HCT116 (cell line): ENCODE results near the gene HSPA1A. TPM values are rescaled to one million over a fixed set of nuclear protein-coding genes. Genes with fewer than 3 reads are reported as not detected.

ENCODE experiments used
- ATAC-seq: fragments of 200-7000 bp; cut with Tn5 transposase; 2 replicates; pipeline ENCODE4 v1.9.1; 2020; ENCODE audit warnings: mild to moderate bottlenecking, moderate library complexity
- BruUV-seq: library from RNA; stranded (reverse); fragments of 400-500 nt; replicated peaks from 2 replicates; lab custom pipeline; 2021; lab: Mats Ljungman, UMichigan
- CTCF ChIA-PET: fragments of 300-600 bp; sonication (Branson Sonifier 250); formaldehyde crosslinking; loops from one replicate; lab custom pipeline; 2021; ENCODE audit warnings: antibody characterized with exemption; lab: Charles Lee
- POLR2A ChIA-PET: fragments of 300-600, 350-600 bp; sonication (Branson Sonifier 250); formaldehyde crosslinking; loops from one replicate; lab custom pipeline; 2021; ENCODE audit warnings: antibody characterized with exemption; lab: Charles Lee
- RAD21 ChIA-PET, 2 experiments: fragments of 300-600 bp; sonication (Branson Sonifier 250); formaldehyde crosslinking; loops; one replicate each; lab custom pipeline; 2023; ENCODE audit warnings: low total read pairs in 2 of 2; ENCODE audit not compliant: uncharacterized antibody in 2 of 2, unreplicated experiment in 2 of 2, low non-redundant PET in 1 of 2; lab: Charles Lee
- DNase-seq: peaks from one replicate; pipeline ENCODE4 v3.0.0-alpha.2; 2010; ENCODE audit warnings: low read depth, low spot score
- H2AFZ ChIP-seq: fragments of 200-600 bp; shearing (Covaris generic), sonication (generic); 2 replicates; pipeline ENCODE4 v1.6.1; 2017; ENCODE audit warnings: low read depth, mixed run types, mixed read lengths, antibody characterized with exemption, low read length; ENCODE audit not compliant: poor library complexity, severe bottlenecking
- H3K27ac ChIP-seq: 2 replicates; pipeline ENCODE4 v1.5.1; 2012; ENCODE audit warnings: low read depth, low read length
- H3K27me3 ChIP-seq: fragments of 200-600 bp; sonication (generic); 2 replicates; pipeline ENCODE4 v1.6.1; 2016; ENCODE audit warnings: mixed run types, low read length, mixed read lengths; ENCODE audit not compliant: insufficient read depth
- H3K36me3 ChIP-seq, 2 experiments: fragments of 200-500 bp in 1 of 2; fragments of 200-600 bp in 1 of 2; sonication (Bioruptor generic) in 1 of 2; sonication (generic) in 1 of 2; 2 replicates each; pipeline versions ENCODE4 v1.5.1 to v1.6.1; 2014 to 2016; ENCODE audit warnings: low read length in 2 of 2, inconsistent platforms in 1 of 2, mixed read lengths in 1 of 2, mixed run types in 1 of 2; ENCODE audit not compliant: insufficient read depth in 2 of 2, control insufficient read depth in 1 of 2
- H3K4me1 ChIP-seq, 2 experiments: fragments of 200-600 bp in 1 of 2; sonication (generic) in 1 of 2; 2 replicates each; pipeline versions ENCODE4 v1.5.1 to v1.6.1; 2012 to 2017; ENCODE audit warnings: low read length in 2 of 2, inconsistent platforms in 1 of 2, mild to moderate bottlenecking in 1 of 2, mixed read lengths in 1 of 2, mixed run types in 1 of 2, moderate library complexity in 1 of 2; ENCODE audit not compliant: insufficient read depth in 2 of 2, control insufficient read depth in 1 of 2
- H3K4me2 ChIP-seq: fragments of 200-600 bp; sonication (generic); 2 replicates; pipeline ENCODE4 v1.6.1; 2017; ENCODE audit warnings: mixed run types, low read length, mixed read lengths
- H3K4me3 ChIP-seq, 2 experiments: fragments of 200-600 bp in 1 of 2; sonication (generic) in 1 of 2; replicated peaks in 1 of 2; 2 replicates each; pipeline ENCODE4 v1.5.1; 2011 to 2016; ENCODE audit warnings: low read length in 2 of 2, control low read depth in 1 of 2, low read depth in 1 of 2, mild to moderate bottlenecking in 1 of 2, mixed read lengths in 1 of 2, mixed run types in 1 of 2
- H3K79me2 ChIP-seq: fragments of 200-600 bp; sonication (generic); 2 replicates; pipeline ENCODE4 v1.6.1; 2017; ENCODE audit warnings: mild to moderate bottlenecking, mixed run types, low read length, moderate library complexity, mixed read lengths; ENCODE audit not compliant: insufficient read depth
- H3K9ac ChIP-seq: fragments of 200-600 bp; sonication (generic); 2 replicates; pipeline ENCODE4 v1.6.1; 2016; ENCODE audit warnings: low read length, mixed read lengths
- H3K9me2 ChIP-seq: fragments of 200-600 bp; sonication (generic), shearing (Covaris generic); 2 replicates; pipeline ENCODE4 v1.6.1; 2017; ENCODE audit warnings: mixed run types, mild to moderate bottlenecking, moderate library complexity; ENCODE audit not compliant: insufficient read depth
- H3K9me3 ChIP-seq, 2 experiments: fragments of 200-500 bp in 1 of 2; fragments of 200-600 bp in 1 of 2; sonication (Bioruptor generic) in 1 of 2; sonication (generic) in 1 of 2; 2 replicates each; pipeline ENCODE4 v1.6.1; 2014 to 2017; ENCODE audit warnings: low read length in 2 of 2, mixed read lengths in 2 of 2, inconsistent platforms in 1 of 2, low read depth in 1 of 2, mild to moderate bottlenecking in 1 of 2, mixed run types in 1 of 2, moderate library complexity in 1 of 2; ENCODE audit not compliant: control insufficient read depth in 1 of 2, insufficient read depth in 1 of 2
- H4K20me1 ChIP-seq: fragments of 200-600 bp; sonication (generic), shearing (Covaris generic); 2 replicates; pipeline ENCODE4 v1.6.1; 2017; ENCODE audit warnings: mixed run types, mild to moderate bottlenecking, moderate library complexity; ENCODE audit not compliant: insufficient read depth
- ATF3 ChIP-seq: IDR thresholded peaks from 2 replicates; pipeline ENCODE4 v1.6.1; 2012
- CTCF ChIP-seq, 3 experiments: fragments of 200-600 bp in 1 of 3; sonication (generic) in 1 of 3; IDR thresholded peaks in 2 of 3; conservative IDR thresholded peaks in 1 of 3; 2 replicates each; pipeline ENCODE4 v1.5.1; 2012 to 2017; ENCODE audit warnings: low read depth in 2 of 3, low read length in 2 of 3, antibody characterized with exemption in 1 of 3, borderline replicate concordance in 1 of 3, control low read depth in 1 of 3, mild to moderate bottlenecking in 1 of 3, mixed read lengths in 1 of 3, mixed run types in 1 of 3, moderate library complexity in 1 of 3; ENCODE audit not compliant: insufficient read depth in 1 of 3
- EGR1 ChIP-seq: IDR thresholded peaks from 2 replicates; pipeline ENCODE4 v1.6.1; 2012; ENCODE audit warnings: low read depth
- EZH2 ChIP-seq: fragments of 200-600 bp; sonication (generic); IDR thresholded peaks from 2 replicates; pipeline ENCODE4 v1.6.1; 2017; ENCODE audit warnings: antibody characterized with exemption, mixed run types
- EZH2phosphoT487 ChIP-seq: fragments of 200-600 bp; IDR thresholded peaks from 2 replicates; pipeline ENCODE4 v1.6.1; 2018; ENCODE audit warnings: antibody characterized with exemption, borderline replicate concordance
- FOSL1 ChIP-seq: IDR thresholded peaks from 2 replicates; pipeline ENCODE4 v1.6.1; 2012; ENCODE audit warnings: low read depth
- RAD21 ChIP-seq: IDR thresholded peaks from 2 replicates; pipeline ENCODE4 v1.6.1; 2012; ENCODE audit warnings: low read depth, mild to moderate bottlenecking
- SP1 ChIP-seq: IDR thresholded peaks from 2 replicates; pipeline ENCODE4 v1.6.1; 2012; ENCODE audit warnings: low read depth
- YY1 ChIP-seq: IDR thresholded peaks from 2 replicates; pipeline ENCODE4 v1.6.1; 2011; ENCODE audit warnings: low read length, low read depth, moderate library complexity, mild to moderate bottlenecking; ENCODE audit not compliant: insufficient replicate concordance; ENCODE audit errors: extremely low read depth
- ZNF274 ChIP-seq: fragments of 200-500 bp; sonication (Bioruptor generic); IDR thresholded peaks from 2 replicates; pipeline ENCODE4 v1.6.1; 2014; ENCODE audit warnings: mild to moderate bottlenecking, low read depth, low read length, inconsistent platforms
- intact Hi-C: fragments of 100-400 bp; cut with micrococcal nuclease; formaldehyde crosslinking; loops from 2 replicates; pipeline ENCODE4 v1.10.0; 2022
- total RNA-seq: library from RNA; stranded (reverse); gene quantifications from one replicate; pipeline ENCODE4 v1.2.1, GENCODE V29; 2021; ENCODE audit not compliant: unreplicated experiment
- TF ChIP-seq, protein P1 (sequence below): IDR thresholded peaks from 2 replicates; pipeline ENCODE4 v1.6.1; 2012

Gene HSPA1A
- total RNA-seq, 1 experiment from 2014 or later, result 5.0 TPM

- Histone ChIP-seq H3K9me3 (no peaks in the 10 kb centered on the region), H3K79me2 (no peaks in the 10 kb centered on the region), H3K27ac (no peak overlapping the region; the same call in 1 of the 2 replicates), H3K9ac (no peak overlapping the region), H2AFZ (no peak overlapping the region), H4K20me1 (no peaks in the 10 kb centered on the region), H3K4me1 (peaks cover 12 to 30% of the 10 kb centered on the region in 2 experiments; a peak in 3 of 4 replicates), H3K4me3 (no peak overlapping the region), H3K27me3 (no peaks in the 10 kb centered on the region), H3K4me2 (no peak overlapping the region), H3K36me3 (peaks cover 0 to 11% of the 10 kb centered on the region in 2 experiments; a peak in 1 of 4 replicates), H3K9me2 (no peaks in the 10 kb centered on the region)
- ChIA-PET RAD21 (no interaction called here), POLR2A (no interaction called here), CTCF (interaction anchor here (0.9 kb wide), 1 partner anchor 65 kb away, joined by 5 read pairs; no protein-coding TSS in a partner anchor)
- intact Hi-C loops, result no loop called here
- BruUV-seq, result no TSS peak
- ATAC-seq, result no peak
- TF ChIP-seq, protein P1, sequence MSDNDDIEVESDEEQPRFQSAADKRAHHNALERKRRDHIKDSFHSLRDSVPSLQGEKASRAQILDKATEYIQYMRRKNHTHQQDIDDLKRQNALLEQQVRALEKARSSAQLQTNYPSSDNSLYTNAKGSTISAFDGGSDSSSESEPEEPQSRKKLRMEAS, result no peak
- TF ChIP-seq RAD21 (no peak), SP1 (no peak), YY1 (no peak), EGR1 (no peak), EZH2phosphoT487 (no peak), ZNF274 (no peak), ATF3 (no peak), CTCF (IDR thresholded peaks at IDR 0.05 in 2 of 3, conservative IDR thresholded peaks at IDR 0.05 in 1 of 3; ENCODE audit: borderline replicate concordance in 1 of 3, insufficient read depth in 1 of 3, low read depth in 2 of 3, low read length in 2 of 3) (no peak), EZH2 (no peak), FOSL1 (no peak)
- no peak for DNase-seq
Measured at GRCh38 chr6:31765559-31765909, 49.8 kb upstream of the HSPA1A start.
